IPS-18c (cell line): ENCODE results near the gene LTB4R.

Experiments
- H3K4me3 ChIP-seq: 2 replicates; pipeline ENCODE4 v1.7.0; 2013; ENCODE audit warnings: low read depth, mild to moderate bottlenecking, low read length, moderate library complexity; ENCODE audit not compliant: insufficient read depth
- H3K9me3 ChIP-seq: one replicate; pipeline ENCODE4 v1.6.1; 2013; ENCODE audit warnings: mild to moderate bottlenecking, low read length, moderate library complexity; ENCODE audit not compliant: control insufficient read depth, insufficient read depth

Gene LTB4R

DNA sequence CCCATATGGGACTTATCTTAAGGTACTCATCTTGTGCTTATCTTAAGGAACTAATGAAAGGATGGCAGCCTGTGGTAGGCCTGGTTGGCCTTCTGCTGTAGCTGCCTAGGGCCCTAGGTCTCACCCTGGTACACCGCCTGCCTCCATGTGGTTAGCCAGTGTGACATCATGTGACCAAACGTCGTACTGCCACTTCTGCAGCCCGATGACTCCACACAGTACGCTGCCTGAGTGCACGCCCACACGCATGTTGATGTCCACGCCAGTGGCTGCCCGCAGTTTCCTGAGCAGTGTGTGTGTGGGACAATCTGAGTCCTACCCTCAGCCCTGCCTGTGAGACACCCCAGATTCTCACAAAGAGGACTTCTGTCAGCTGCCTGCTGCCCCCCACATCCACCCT, 18.4 kb downstream of the LTB4R start:
- no peak overlapping the region for H3K4me3 ChIP-seq

DNA sequence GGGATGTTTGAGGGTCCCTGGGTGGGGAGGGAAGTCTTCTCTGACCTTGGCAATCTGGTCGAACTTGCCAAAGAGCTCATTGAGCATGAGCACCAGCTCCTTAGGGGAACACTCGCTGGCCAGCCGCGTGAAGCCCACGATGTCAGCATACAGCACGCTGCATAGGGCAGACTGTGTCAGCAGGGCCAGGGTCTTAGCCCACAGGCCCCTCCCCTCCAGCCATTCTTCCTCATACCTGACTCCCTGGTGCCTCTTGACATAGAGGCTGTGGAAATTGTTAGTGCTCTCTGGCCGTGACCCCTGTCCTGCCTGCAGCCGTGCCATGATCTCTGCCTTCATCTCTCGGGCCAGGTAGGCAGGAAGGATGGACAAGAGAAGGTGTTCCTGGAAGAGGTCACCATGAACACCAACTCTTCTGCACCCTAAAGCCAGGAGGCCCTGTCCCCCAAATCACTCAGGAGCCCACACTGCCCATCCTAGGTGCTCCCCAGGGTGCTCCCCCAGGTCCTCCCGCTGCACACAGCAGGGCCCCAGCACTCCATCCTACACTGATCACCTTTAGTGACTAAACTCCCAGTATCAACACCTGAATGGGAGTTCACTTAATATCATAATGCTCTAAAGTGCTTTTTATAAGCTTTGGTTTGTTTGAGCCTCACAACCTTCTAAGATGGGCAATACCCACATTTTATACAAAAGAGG, 19.8 kb downstream of the LTB4R start:
- H3K9me3 ChIP-seq = no peaks in the 10 kb centered on the region
- no peak overlapping the region for H3K4me3 ChIP-seq

More for the DNA sequence above, 18.4 kb downstream of the LTB4R start:
- H3K9me3 ChIP-seq = no peaks in the 10 kb centered on the region

- Histone ChIP-seq H3K9me3 (no peaks in the 10 kb centered on the region), H3K4me3 (no peak overlapping the region; the same call in 1 of the 2 replicates)
Observed at GRCh38 chr14:24331731-24332267, 20.5 kb downstream of the LTB4R start.

DNA sequence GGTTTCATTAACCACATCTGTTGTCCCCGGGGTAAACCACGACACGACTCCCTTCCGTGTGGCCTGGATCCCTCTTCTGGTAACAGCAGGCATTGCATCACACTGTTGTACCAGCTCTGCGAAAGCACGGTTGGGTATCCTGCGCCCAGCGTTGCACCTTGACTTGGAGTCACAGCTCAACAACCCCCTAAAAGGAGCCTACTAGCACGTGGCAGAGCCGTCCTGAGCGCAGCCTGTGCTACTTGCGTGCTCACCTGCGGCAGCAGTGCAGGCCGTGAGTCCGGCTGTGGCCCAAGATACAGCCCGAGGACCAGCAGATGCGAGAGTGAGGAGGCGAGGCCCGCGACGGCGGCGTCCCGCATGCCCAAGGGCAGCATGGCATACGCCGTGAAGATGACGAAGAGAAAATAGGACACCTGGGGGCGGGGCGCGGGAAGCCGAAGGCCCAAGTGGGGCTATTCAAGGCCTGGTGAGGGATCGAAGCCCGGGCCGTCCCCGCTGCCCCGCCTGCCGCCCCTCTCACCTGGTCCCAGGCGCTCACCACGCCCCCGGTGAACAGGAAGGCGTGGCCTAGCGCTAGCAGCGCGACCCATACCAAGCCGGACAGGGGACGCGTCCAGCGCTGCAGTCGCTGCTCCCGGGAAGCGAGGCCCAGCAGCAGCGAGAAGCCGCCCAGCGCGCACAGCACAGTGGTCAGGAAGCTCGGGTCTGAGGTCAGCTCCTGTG, 21.1 kb downstream of the LTB4R start:
- Histone ChIP-seq H3K9me3 (no peaks in the 10 kb centered on the region), H3K4me3 (peak overlapping the region; percentile 56)

GRCh38 chr14:24334431-24335291, 23.4 kb downstream of the LTB4R start, which contains the start of gene ADCY4:
ADCY4 (minus strand) TSS chr14:24335071; CDS start chr14:24334652, 419 bp downstream.
- Histone ChIP-seq H3K4me3 (peak within 1 kb of the TSS; percentile 71), H3K9me3 (no peaks in the 10 kb centered on the region)

DNA sequence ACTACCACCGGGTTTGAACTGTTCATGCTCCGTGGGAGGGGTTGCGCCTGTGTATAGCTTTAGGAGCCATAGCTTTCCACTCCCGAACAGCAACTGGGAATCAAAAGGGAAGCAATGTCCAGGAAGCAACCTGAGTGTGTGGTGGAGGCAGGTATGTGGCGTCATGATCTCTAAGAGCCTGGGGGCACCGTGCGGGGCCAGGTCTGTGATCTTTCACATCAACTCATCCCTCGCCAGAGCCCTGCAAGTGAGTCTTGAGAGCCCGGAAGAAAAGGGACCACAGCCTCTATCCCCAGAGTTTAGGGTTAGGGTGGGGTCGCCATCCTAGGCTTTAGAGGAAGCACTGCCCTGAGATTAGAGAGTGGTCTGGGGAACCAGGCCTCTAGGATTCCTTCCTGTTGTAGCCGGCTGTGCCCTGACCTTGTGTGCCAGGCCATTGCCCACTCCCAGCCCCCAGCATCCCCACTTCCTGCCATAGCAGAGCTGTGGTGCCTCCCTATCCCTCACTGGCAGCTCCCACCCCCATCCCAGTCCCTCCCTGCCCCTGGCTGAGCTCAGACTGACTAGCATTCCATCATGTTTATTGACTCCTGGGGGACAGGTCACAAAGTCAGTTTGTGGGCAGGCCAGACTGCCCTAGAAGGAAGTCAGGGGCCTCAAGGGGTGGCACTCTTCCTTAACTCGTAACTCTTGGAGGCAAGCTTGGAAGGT, 24.3 kb downstream of the LTB4R start:
- Histone ChIP-seq H3K9me3 (no peaks in the 10 kb centered on the region), H3K4me3 (peak overlapping the region; percentile 71; the same call in 1 of the 2 replicates)

GRCh38 chr14:24337144-24337823, 26.0 kb downstream of the LTB4R start:
- H3K9me3 ChIP-seq = no peaks in the 10 kb centered on the region

GRCh38 chr14:24337824-24338175, 26.5 kb downstream of the LTB4R start:
- H3K9me3 ChIP-seq = no peaks in the 10 kb centered on the region
- H3K4me3 ChIP-seq = no peak overlapping the region

More at GRCh38 chr14:24337144-24337823, 26.0 kb downstream of the LTB4R start:
- no peak overlapping the region for H3K4me3 ChIP-seq

DNA sequence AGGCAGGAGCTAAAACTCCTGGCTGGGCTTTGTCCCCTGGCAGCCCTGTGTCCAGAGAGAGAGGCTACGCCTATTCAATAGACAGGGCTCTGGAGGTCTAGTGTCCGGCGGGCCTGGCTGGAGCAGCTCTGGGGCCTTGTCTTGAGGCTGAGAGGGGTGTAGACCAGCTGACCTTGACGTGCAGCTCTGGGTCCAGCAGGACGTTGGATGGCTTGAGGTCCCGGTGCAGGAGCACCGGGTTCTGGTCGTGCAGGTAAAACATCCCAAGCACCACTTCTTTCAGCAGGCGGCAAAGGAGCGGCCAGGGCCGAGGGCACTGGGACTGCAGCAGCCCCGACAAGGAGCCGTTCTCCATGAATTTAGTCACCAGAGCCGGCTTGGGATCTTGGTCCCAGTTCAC, 27.5 kb downstream of the LTB4R start:
- Histone ChIP-seq H3K9me3 (no peaks in the 10 kb centered on the region), H3K4me3 (peak overlapping the region; percentile 58; the same call in 1 of the 2 replicates)

- Histone ChIP-seq H3K9me3 (no peaks in the 10 kb centered on the region), H3K4me3 (peak within 1 kb of the TSS; percentile 58)
Observed at GRCh38 chr14:24339284-24340151, 28.2 kb downstream of the LTB4R start, which contains the start of gene RIPK3. RIPK3 (minus strand) TSS chr14:24339991; CDS start chr14:24339826, 165 bp downstream.

GRCh38 chr14:24340606-24341005, 29.3 kb downstream of the LTB4R start:
- H3K4me3 ChIP-seq = no peak overlapping the region

GRCh38 chr14:24342889-24343288, 31.6 kb downstream of the LTB4R start:
- no peak overlapping the region for H3K4me3 ChIP-seq

More at GRCh38 chr14:24340606-24341005, 29.3 kb downstream of the LTB4R start:
- no peaks in the 10 kb centered on the region for H3K9me3 ChIP-seq

GRCh38 chr14:24343795-24344660, 32.7 kb downstream of the LTB4R start:
- H3K4me3 ChIP-seq = no peak overlapping the region
- no peaks in the 10 kb centered on the region for H3K9me3 ChIP-seq

More at GRCh38 chr14:24342889-24343288, 31.6 kb downstream of the LTB4R start:
- no peaks in the 10 kb centered on the region for H3K9me3 ChIP-seq

DNA sequence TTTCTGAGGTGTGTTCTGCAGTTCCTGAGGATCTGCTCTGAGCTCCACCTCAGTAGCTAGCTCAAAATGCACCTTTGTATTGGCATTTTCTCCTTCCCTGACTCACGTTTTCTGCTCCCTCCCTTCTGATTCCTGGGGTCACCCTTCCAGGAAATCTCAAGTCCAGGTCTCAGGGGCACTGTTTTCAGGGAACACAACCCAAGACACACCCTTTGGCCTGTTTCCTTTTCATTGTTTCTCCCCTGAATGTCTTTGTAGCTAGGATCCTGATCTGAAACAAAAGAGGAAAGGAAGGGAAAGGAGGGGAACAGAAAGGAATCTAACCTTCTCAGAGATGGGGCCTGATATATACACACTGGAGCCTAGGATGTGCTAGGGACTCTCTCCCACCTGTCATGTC, 35.8 kb downstream of the LTB4R start:
- Histone ChIP-seq H3K9me3 (no peaks in the 10 kb centered on the region), H3K4me3 (no peak overlapping the region)
